ENCODE data around the gene DVL2. TPM values are rescaled to one million over a fixed set of nuclear protein-coding genes. Genes with fewer than 3 reads are reported as not detected.
A peak's percentile ranks its signal among the peaks of the same experiment; 100 is the strongest.

Gene DVL2
- total and polyA plus RNA-seq, 2 of the 13 experiments (the other 11 are each of a cell fraction or from before 2014, with no cell fraction given): 5.7 to 38.2 TPM

DNA sequence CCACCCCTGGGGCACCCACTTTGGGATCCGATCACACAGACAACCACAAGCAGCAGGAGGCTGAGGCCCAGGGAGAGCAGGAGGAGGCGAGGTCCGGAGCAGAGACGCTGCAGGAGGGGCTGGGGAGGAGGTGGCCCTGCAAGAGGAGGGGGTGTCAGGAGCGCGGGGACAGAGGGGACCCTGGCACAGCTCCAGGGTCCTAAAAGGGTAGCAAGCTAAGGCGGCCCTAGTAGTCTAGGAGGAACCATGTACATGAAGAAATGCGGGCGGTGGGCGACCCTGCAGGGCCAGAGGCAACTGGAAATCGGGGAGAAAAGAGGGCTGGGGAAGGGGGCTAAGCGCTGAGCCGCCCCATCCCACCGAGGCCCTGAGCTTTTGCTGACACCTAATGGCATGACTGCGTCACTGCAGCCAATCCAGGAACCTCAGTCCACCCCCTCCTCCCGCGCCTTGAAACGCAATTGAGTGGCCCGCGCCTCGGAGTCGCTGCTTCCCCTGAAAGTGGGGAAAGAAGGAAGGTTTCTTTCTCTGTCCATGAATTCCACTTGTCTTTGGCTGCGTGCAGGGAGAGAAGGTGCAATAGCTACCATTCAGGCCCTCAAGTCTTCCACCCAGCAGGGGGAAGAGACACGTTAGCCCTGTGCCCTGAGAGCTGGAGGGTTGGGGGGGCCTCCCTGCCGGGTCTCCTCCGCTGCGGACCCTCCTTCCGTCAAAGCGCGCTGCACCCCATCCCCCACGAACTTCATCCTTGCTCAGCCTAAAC, 56.9 kb downstream of the DVL2 start (continued):
- TF ChIP-seq, protein P1, sequence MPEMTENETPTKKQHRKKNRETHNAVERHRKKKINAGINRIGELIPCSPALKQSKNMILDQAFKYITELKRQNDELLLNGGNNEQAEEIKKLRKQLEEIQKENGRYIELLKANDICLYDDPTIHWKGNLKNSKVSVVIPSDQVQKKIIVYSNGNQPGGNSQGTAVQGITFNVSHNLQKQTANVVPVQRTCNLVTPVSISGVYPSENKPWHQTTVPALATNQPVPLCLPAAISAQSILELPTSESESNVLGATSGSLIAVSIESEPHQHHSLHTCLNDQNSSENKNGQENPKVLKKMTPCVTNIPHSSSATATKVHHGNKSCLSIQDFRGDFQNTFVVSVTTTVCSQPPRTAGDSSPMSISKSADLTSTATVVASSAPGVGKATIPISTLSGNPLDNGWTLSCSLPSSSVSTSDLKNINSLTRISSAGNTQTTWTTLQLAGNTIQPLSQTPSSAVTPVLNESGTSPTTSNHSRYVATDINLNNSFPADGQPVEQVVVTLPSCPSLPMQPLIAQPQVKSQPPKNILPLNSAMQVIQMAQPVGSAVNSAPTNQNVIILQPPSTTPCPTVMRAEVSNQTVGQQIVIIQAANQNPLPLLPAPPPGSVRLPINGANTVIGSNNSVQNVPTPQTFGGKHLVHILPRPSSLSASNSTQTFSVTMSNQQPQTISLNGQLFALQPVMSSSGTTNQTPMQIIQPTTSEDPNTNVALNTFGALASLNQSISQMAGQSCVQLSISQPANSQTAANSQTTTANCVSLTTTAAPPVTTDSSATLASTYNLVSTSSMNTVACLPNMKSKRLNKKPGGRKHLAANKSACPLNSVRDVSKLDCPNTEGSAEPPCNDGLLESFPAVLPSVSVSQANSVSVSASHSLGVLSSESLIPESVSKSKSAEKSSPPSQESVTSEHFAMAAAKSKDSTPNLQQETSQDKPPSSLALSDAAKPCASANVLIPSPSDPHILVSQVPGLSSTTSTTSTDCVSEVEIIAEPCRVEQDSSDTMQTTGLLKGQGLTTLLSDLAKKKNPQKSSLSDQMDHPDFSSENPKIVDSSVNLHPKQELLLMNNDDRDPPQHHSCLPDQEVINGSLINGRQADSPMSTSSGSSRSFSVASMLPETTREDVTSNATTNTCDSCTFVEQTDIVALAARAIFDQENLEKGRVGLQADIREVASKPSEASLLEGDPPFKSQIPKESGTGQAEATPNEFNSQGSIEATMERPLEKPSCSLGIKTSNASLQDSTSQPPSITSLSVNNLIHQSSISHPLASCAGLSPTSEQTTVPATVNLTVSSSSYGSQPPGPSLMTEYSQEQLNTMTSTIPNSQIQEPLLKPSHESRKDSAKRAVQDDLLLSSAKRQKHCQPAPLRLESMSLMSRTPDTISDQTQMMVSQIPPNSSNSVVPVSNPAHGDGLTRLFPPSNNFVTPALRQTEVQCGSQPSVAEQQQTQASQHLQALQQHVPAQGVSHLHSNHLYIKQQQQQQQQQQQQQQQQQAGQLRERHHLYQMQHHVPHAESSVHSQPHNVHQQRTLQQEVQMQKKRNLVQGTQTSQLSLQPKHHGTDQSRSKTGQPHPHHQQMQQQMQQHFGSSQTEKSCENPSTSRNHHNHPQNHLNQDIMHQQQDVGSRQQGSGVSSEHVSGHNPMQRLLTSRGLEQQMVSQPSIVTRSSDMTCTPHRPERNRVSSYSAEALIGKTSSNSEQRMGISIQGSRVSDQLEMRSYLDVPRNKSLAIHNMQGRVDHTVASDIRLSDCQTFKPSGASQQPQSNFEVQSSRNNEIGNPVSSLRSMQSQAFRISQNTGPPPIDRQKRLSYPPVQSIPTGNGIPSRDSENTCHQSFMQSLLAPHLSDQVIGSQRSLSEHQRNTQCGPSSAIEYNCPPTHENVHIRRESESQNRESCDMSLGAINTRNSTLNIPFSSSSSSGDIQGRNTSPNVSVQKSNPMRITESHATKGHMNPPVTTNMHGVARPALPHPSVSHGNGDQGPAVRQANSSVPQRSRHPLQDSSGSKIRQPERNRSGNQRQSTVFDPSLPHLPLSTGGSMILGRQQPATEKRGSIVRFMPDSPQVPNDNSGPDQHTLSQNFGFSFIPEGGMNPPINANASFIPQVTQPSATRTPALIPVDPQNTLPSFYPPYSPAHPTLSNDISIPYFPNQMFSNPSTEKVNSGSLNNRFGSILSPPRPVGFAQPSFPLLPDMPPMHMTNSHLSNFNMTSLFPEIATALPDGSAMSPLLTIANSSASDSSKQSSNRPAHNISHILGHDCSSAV (CRISPR knock-in tag; IDR thresholded peaks at IDR 0.05; ENCODE audit: borderline replicate concordance): no peak
- TF ChIP-seq ZFX (CRISPR knock-in tag; IDR thresholded peaks at IDR 0.05; ENCODE audit: low read depth): 0 out of 2 replicates have a peak, but pooled peaks have one; percentile 26
- peak; percentile 13 to 38; a peak in 1 of 4 replicates for TF ChIP-seq POLR2A (IDR thresholded peaks at IDR 0.05; ENCODE audit: insufficient read depth in 1 of 2, low read depth in 2 of 2, low read length in 2 of 2)
- TF ChIP-seq ZNF446 (CRISPR knock-in tag; IDR thresholded peaks at IDR 0.05): no peak
- TF ChIP-seq SAP130 (CRISPR knock-in tag; IDR thresholded peaks at IDR 0.05; ENCODE audit: low read depth): peak; percentile 50; the same call in 1 of the 2 replicates
- peak; percentile 78; the same call in 1 of the 2 replicates for TF ChIP-seq KDM3A (CRISPR knock-in tag; IDR thresholded peaks at IDR 0.05; ENCODE audit: low read depth)
- no peak for TF ChIP-seq ZMYM2 (CRISPR knock-in tag; IDR thresholded peaks at IDR 0.05)
- TF ChIP-seq NCOA2 (CRISPR knock-in tag; IDR thresholded peaks at IDR 0.05): no peak
- no peak for TF ChIP-seq AKAP8 (CRISPR knock-in tag; IDR thresholded peaks at IDR 0.05)
- TF ChIP-seq, protein P2, sequence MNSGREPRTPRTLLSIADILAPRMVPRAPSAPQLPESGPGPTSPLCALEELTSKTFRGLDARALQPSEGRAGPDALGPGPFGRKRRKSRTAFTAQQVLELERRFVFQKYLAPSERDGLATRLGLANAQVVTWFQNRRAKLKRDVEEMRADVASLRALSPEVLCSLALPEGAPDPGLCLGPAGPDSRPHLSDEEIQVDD (CRISPR knock-in tag; IDR thresholded peaks at IDR 0.05; ENCODE audit: borderline replicate concordance): no peak
- no peak for TF ChIP-seq TCF7 (IDR thresholded peaks at IDR 0.05; ENCODE audit: low read depth)
- TF ChIP-seq HNRNPK (IDR thresholded peaks at IDR 0.05; ENCODE audit: low read depth, low read length, poor library complexity, severe bottlenecking): no peak
- 0 out of 2 replicates have a peak, but pooled peaks have one; percentile 15 for TF ChIP-seq ZNF335 (CRISPR knock-in tag; IDR thresholded peaks at IDR 0.05)
- TF ChIP-seq, protein P3, sequence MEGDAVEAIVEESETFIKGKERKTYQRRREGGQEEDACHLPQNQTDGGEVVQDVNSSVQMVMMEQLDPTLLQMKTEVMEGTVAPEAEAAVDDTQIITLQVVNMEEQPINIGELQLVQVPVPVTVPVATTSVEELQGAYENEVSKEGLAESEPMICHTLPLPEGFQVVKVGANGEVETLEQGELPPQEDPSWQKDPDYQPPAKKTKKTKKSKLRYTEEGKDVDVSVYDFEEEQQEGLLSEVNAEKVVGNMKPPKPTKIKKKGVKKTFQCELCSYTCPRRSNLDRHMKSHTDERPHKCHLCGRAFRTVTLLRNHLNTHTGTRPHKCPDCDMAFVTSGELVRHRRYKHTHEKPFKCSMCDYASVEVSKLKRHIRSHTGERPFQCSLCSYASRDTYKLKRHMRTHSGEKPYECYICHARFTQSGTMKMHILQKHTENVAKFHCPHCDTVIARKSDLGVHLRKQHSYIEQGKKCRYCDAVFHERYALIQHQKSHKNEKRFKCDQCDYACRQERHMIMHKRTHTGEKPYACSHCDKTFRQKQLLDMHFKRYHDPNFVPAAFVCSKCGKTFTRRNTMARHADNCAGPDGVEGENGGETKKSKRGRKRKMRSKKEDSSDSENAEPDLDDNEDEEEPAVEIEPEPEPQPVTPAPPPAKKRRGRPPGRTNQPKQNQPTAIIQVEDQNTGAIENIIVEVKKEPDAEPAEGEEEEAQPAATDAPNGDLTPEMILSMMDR (CRISPR knock-in tag; IDR thresholded peaks at IDR 0.05): peak; percentile 90
- TF ChIP-seq, protein P4, sequence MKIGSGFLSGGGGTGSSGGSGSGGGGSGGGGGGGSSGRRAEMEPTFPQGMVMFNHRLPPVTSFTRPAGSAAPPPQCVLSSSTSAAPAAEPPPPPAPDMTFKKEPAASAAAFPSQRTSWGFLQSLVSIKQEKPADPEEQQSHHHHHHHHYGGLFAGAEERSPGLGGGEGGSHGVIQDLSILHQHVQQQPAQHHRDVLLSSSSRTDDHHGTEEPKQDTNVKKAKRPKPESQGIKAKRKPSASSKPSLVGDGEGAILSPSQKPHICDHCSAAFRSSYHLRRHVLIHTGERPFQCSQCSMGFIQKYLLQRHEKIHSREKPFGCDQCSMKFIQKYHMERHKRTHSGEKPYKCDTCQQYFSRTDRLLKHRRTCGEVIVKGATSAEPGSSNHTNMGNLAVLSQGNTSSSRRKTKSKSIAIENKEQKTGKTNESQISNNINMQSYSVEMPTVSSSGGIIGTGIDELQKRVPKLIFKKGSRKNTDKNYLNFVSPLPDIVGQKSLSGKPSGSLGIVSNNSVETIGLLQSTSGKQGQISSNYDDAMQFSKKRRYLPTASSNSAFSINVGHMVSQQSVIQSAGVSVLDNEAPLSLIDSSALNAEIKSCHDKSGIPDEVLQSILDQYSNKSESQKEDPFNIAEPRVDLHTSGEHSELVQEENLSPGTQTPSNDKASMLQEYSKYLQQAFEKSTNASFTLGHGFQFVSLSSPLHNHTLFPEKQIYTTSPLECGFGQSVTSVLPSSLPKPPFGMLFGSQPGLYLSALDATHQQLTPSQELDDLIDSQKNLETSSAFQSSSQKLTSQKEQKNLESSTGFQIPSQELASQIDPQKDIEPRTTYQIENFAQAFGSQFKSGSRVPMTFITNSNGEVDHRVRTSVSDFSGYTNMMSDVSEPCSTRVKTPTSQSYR (CRISPR knock-in tag; IDR thresholded peaks at IDR 0.05; ENCODE audit: borderline replicate concordance): peak; percentile 41; the same call in 1 of the 2 replicates

Data from HepG2 (cell line).